ENCODE measurements around the gene RETREG2. TPM values are rescaled to one million over a fixed set of nuclear protein-coding genes. Genes with fewer than 3 reads are reported as not detected.

The RETREG2 gene
- total RNA-seq, 1 donor from 2014 or later = 29.9 TPM

DNA sequence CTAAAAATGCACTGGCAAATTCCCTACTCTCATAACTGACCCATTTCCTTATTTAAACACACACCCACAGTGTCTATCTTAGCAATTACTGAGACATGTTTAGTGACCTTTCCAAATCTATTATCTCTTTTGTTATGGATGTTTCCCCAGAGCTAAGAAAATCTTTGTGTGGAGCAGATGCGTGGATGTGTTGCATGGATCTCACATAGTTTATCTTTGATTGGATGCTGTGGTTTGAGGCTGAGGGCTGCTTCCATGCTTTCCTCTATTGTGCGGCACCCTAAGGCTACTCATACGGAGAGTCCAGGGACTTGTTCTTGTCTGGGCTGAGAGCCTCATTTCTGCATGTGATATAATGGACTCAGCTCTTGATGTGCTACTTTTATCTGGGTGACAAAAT, 56.3 kb downstream of the RETREG2 start:
- Histone ChIP-seq H3K9me3 (replicated peaks) (no peaks in the 10 kb centered on the region), H3K27me3 (ENCODE audit: low read depth) (no peaks in the 10 kb centered on the region), H3K36me3 (peaks cover 71% of the 10 kb centered on the region), H3K4me3 (no peak overlapping the region), H3K4me1 (peaks cover 41% of the 10 kb centered on the region), H3K27ac (replicated peaks) (no peak overlapping the region)
- DNase-seq = no peak
- TF ChIP-seq, protein P1, sequence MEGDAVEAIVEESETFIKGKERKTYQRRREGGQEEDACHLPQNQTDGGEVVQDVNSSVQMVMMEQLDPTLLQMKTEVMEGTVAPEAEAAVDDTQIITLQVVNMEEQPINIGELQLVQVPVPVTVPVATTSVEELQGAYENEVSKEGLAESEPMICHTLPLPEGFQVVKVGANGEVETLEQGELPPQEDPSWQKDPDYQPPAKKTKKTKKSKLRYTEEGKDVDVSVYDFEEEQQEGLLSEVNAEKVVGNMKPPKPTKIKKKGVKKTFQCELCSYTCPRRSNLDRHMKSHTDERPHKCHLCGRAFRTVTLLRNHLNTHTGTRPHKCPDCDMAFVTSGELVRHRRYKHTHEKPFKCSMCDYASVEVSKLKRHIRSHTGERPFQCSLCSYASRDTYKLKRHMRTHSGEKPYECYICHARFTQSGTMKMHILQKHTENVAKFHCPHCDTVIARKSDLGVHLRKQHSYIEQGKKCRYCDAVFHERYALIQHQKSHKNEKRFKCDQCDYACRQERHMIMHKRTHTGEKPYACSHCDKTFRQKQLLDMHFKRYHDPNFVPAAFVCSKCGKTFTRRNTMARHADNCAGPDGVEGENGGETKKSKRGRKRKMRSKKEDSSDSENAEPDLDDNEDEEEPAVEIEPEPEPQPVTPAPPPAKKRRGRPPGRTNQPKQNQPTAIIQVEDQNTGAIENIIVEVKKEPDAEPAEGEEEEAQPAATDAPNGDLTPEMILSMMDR (IDR thresholded peaks at IDR 0.05; ENCODE audit: borderline replicate concordance) = no peak
- intact Hi-C loops (cut with micrococcal nuclease) = no loop called here

Other genes with a start within 250 kb of the RETREG2 start
- not detected for gene CDK5R2, start 218.6 kb upstream of the RETREG2 start, total RNA-seq
- gene FEV, start 193.1 kb upstream of the RETREG2 start, total RNA-seq = not detected
- not detected for gene CRYBA2, start 184.9 kb upstream of the RETREG2 start, total RNA-seq
- gene CFAP65, start 136.8 kb upstream of the RETREG2 start, total RNA-seq = not detected
- gene IHH, start 117.4 kb upstream of the RETREG2 start, total RNA-seq = not detected
- 6.4 TPM for gene NHEJ1, start 17.5 kb upstream of the RETREG2 start, total RNA-seq
- 0.58 TPM for gene SLC23A3, start 8.2 kb upstream of the RETREG2 start, total RNA-seq
- gene CNPPD1, start 1.4 kb upstream of the RETREG2 start, total RNA-seq = 58.1 TPM
- gene ZFAND2B, start 28.5 kb downstream of the RETREG2 start, total RNA-seq = 19.7 TPM
- gene ABCB6, start 40.7 kb downstream of the RETREG2 start, total RNA-seq = 21.5 TPM
- gene ATG9A, start 51.4 kb downstream of the RETREG2 start, total RNA-seq = 78.2 TPM
- gene ANKZF1, start 51.5 kb downstream of the RETREG2 start, total RNA-seq = 29.8 TPM
- 1.7 TPM for gene GLB1L, start 67.2 kb downstream of the RETREG2 start, total RNA-seq
- gene STK16, start 67.2 kb downstream of the RETREG2 start, total RNA-seq = 19.2 TPM
- not detected for gene TUBA4B, start 75.0 kb downstream of the RETREG2 start, total RNA-seq
- gene TUBA4A, start 75.6 kb downstream of the RETREG2 start, total RNA-seq = 130 TPM
- 77.5 TPM for gene DNAJB2, start 101.1 kb downstream of the RETREG2 start, total RNA-seq
- 0.11 TPM for gene PTPRN, start 131.1 kb downstream of the RETREG2 start, total RNA-seq
- not detected for gene RESP18, start 154.5 kb downstream of the RETREG2 start, total RNA-seq
- gene DNPEP, start 209.6 kb downstream of the RETREG2 start, total RNA-seq = 73.0 TPM
- gene DES, start 240.1 kb downstream of the RETREG2 start, total RNA-seq = 15,954 TPM

All from left ventricle myocardium inferior (tissue), 1 donor.